K562 (cell line): ENCODE data around the gene C1GALT1C1L. TPM values are rescaled to one million over a fixed set of nuclear protein-coding genes. Genes with fewer than 3 reads are reported as not detected.

Experiments used
- C11orf30 ChIP-seq: fragments of 450-650 bp; IDR thresholded peaks from 2 replicates; pipeline ENCODE4 v1.6.1; 2016; ENCODE audit warnings: low read depth, mild to moderate bottlenecking
- CBFA2T2 ChIP-seq: fragments of 450-650 bp; conservative IDR thresholded peaks from 2 replicates; pipeline ENCODE4 v1.6.1; 2017; ENCODE audit warnings: mild to moderate bottlenecking
- DMBX1 ChIP-seq: fragments of 250-450 bp; sonication (Bioruptor Pico); IDR thresholded peaks from 2 replicates; pipeline ENCODE4 v1.8.0; 2022; ENCODE audit warnings: inconsistent platforms, mild to moderate bottlenecking, moderate library complexity, borderline replicate concordance
- ESRRA ChIP-seq: fragments of 450-650 bp; IDR thresholded peaks from 2 replicates; pipeline ENCODE4 v1.6.1; 2014; ENCODE audit warnings: low read depth, mild to moderate bottlenecking, moderate library complexity, borderline replicate concordance
- ETS1 ChIP-seq: conservative IDR thresholded peaks from 2 replicates; pipeline ENCODE4 v1.6.1; 2011; ENCODE audit warnings: low read depth, mild to moderate bottlenecking, low read length; ENCODE audit not compliant: control insufficient read depth
- ETV1 ChIP-seq: fragments of 450-650 bp; conservative IDR thresholded peaks from 2 replicates; pipeline ENCODE4 v1.6.1; 2016; ENCODE audit warnings: missing genetic modification characterization, control low read depth, low read depth, missing compliant biosample characterization
- FOXJ2 ChIP-seq: fragments of 200-800 bp; sonication (Bioruptor generic); IDR thresholded peaks from 2 replicates; pipeline ENCODE4 v1.6.1; 2016; ENCODE audit warnings: missing genetic modification characterization, missing compliant biosample characterization
- KDM1A ChIP-seq, 2 experiments: fragments of 450-650 bp; IDR thresholded peaks; 2 replicates each; pipeline ENCODE4 v1.6.1; 2016; ENCODE audit warnings: mild to moderate bottlenecking in 2 of 2
- KLF16 ChIP-seq: IDR thresholded peaks from 2 replicates; pipeline ENCODE4 v1.6.1; 2016; ENCODE audit warnings: antibody characterized with exemption
- MAZ ChIP-seq, 2 experiments: fragments of 450-650 bp in 1 of 2; sonication (generic) in 1 of 2; formaldehyde crosslinking; IDR thresholded peaks in 1 of 2; conservative IDR thresholded peaks in 1 of 2; 2 replicates each; pipeline versions ENCODE4 v1.4.0 to v1.5.0; 2020; ENCODE audit warnings: mild to moderate bottlenecking in 1 of 2, missing genetic modification reagents in 1 of 2
- MTA1 ChIP-seq: fragments of 450-650 bp; IDR thresholded peaks from 2 replicates; pipeline ENCODE4 v1.6.1; 2017; ENCODE audit warnings: borderline replicate concordance
- MTA2 ChIP-seq: fragments of 450-650 bp; IDR thresholded peaks from 2 replicates; pipeline ENCODE4 v1.6.1; 2016; ENCODE audit warnings: low read depth
- NFIC ChIP-seq: fragments of 450-650 bp; IDR thresholded peaks from 2 replicates; pipeline ENCODE4 v1.6.1; 2017; ENCODE audit warnings: mild to moderate bottlenecking, inconsistent platforms
- PPARD ChIP-seq: fragments of 250-450 bp; sonication (Bioruptor Pico); IDR thresholded peaks from 2 replicates; pipeline ENCODE4 v1.8.0; 2022; ENCODE audit warnings: inconsistent platforms, mild to moderate bottlenecking, moderate library complexity
- XRCC5 ChIP-seq: fragments of 200-400 bp; formaldehyde crosslinking; IDR thresholded peaks from 2 replicates; pipeline ENCODE4 v1.6.1; 2017; ENCODE audit warnings: low read depth, mild to moderate bottlenecking, low read length
- ZBTB33 ChIP-seq: sonication (generic); formaldehyde crosslinking; IDR thresholded peaks from 2 replicates; pipeline ENCODE4 v1.8.1; 2023; ENCODE audit warnings: mild to moderate bottlenecking, missing genetic modification reagents
- ZBTB49 ChIP-seq: sonication (generic); formaldehyde crosslinking; IDR thresholded peaks from 2 replicates; pipeline ENCODE4 v1.8.0; 2022; ENCODE audit warnings: missing genetic modification reagents, mild to moderate bottlenecking, borderline replicate concordance
- ZC3H8 ChIP-seq: fragments of 450-650 bp; IDR thresholded peaks from 2 replicates; pipeline ENCODE4 v1.6.1; 2017
- ZEB2 ChIP-seq: fragments of 450-650 bp; IDR thresholded peaks from 2 replicates; pipeline ENCODE4 v1.6.1; 2016
- ZNF395 ChIP-seq: fragments of 200-800 bp; sonication (Bioruptor generic); IDR thresholded peaks from 2 replicates; pipeline ENCODE4 v1.6.1; 2017; ENCODE audit warnings: missing genetic modification characterization, missing compliant biosample characterization
- polyA plus RNA-seq, 8 experiments: library from polyadenylated mRNA; depleted of rRNA in 4 of 8; stranded (reverse) in 5 of 8; unstranded in 3 of 8; fragments of >200 nt; fragmentation: Nextera tagmentation in 2 of 8; fragmentation: Illumina TruSeq in 1 of 8; extraction: Ambion mirVana in 2 of 8; extraction: Trizol in 1 of 8; gene quantifications; 2 replicates each; pipeline versions ENCODE4 v1.2.1 to v1.2.3, GENCODE V29; 2011 to 2014; ENCODE audit warnings: inconsistent platforms in 1 of 8, missing spikeins in 1 of 8
- total RNA-seq, 7 experiments: library from RNA; depleted of rRNA in 6 of 7; stranded (reverse); fragments of >200 nt in 6 of 7; fragmentation: Illumina TruSeq in 2 of 7; extraction: Trizol in 2 of 7; gene quantifications; 2 replicates each; pipeline versions ENCODE4 v1.2.1 to v1.2.3, GENCODE V29; 2011 to 2021; ENCODE audit warnings: low replicate concordance in 1 of 7
- TF ChIP-seq, protein P1 (sequence below): fragments of 250-450 bp; sonication (Bioruptor Pico); IDR thresholded peaks from 2 replicates; pipeline ENCODE4 v1.9.0; 2021; ENCODE audit warnings: mild to moderate bottlenecking

C1GALT1C1L gene
- total and polyA plus RNA-seq, 9 of the 15 experiments (the other 6 are each of a cell fraction or from before 2014, with no cell fraction given) = 1.0 to 4.4 (median 1.9) TPM

DNA sequence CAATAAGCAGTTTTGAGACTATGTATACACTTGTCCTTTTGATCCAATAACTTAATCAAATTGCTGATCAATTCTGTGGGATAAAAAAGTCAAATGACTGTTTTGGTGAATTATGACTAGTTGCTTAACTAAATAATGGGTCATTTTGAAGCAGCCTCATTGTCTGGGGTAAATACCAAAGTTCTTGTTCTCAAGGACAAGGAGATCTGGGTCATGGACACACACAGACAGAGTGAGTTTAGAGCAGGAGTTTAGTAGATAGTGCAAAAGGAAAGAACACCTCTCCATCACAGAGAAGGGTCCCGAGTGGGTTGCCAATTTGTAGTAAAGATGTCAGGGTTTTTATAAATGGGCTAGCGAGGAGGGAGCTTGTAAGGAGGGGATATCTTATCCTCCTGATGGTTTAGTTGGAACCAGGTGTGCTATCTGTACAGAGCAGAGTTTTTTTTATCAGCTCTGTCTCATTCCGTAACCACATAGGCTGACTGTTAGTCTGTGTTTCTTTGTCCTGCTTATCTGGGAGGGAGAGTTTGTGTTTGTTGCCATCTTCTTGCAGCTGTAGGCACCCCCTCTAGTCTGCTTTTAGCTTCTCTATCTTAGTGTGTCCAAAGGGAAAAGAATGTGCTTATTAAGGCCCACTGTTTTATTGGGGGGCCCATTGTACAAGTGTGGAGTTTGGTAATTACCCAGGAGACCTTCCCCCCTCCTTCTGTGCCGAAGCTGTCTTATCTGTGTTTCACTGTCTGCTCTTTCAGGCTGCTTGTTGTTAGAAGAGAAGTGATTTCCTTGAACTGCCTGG, 48.7 kb upstream of the C1GALT1C1L start (continued):
- TF ChIP-seq FOXJ2 (no peak), ZEB2 (peak; percentile 99), MTA2 (peak; percentile 98), C11orf30 (no peak), ETV1 (0 out of 2 replicates have a peak, but pooled peaks have one; percentile 8), ETS1 (peak; percentile 76), KDM1A (IDR thresholded peaks at IDR 0.05) (peak; percentile 98), KLF16 (peak; percentile 98), MAZ (CRISPR knock-in tag; conservative IDR thresholded peaks at IDR 0.05 in 1 of 2, IDR thresholded peaks at IDR 0.05 in 1 of 2) (peak; percentile 38 to 80; a peak in 3 of 4 replicates), PPARD (CRISPR knock-in tag) (no peak), ZBTB49 (no peak), ZC3H8 (no peak), NFIC (peak; percentile 96), ZNF395 (CRISPR knock-in tag) (peak; percentile 95), XRCC5 (no peak), DMBX1 (CRISPR knock-in tag) (peak; percentile 94), ESRRA (peak; percentile 90; the same call in 1 of the 2 replicates), MTA1 (peak; percentile 91), ZBTB33 (CRISPR knock-in tag) (no peak), CBFA2T2 (peak; percentile 99)
- TF ChIP-seq, protein P1, sequence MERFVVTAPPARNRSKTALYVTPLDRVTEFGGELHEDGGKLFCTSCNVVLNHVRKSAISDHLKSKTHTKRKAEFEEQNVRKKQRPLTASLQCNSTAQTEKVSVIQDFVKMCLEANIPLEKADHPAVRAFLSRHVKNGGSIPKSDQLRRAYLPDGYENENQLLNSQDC (CRISPR knock-in tag) = no peak
